Fibroblast of skin of right quadriceps (primary cell): ENCODE measurements around the gene FRRS1.
"Not testable (repeated sequence)": the region's sequence is repeated elsewhere in the genome, so short reads cannot be mapped to it uniquely, and the experiment has no call there.

Experiments used
- DNase-seq: peaks from one replicate; pipeline ENCODE4 v3.0.0-alpha.2; 2013

The FRRS1 gene

DNA sequence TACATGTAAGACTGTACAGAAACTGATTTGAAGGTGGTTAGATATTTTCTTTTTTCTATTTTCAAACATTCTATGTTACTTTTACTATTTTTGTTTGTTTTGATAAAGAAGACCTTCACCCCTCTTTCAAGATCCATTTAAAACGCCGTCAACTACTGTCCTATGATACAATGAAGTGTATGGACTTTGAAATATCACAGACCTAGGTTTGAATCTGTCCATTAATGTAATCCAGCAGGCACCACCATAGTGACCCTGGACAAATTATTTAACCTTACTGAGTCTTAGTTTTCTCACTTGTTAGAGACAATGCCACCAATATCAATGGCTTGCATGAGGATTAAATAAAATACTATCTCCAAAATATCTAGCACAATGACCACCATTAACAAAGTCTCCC, 2.0 kb downstream of the FRRS1 start:
- no peak for DNase-seq

DNA sequence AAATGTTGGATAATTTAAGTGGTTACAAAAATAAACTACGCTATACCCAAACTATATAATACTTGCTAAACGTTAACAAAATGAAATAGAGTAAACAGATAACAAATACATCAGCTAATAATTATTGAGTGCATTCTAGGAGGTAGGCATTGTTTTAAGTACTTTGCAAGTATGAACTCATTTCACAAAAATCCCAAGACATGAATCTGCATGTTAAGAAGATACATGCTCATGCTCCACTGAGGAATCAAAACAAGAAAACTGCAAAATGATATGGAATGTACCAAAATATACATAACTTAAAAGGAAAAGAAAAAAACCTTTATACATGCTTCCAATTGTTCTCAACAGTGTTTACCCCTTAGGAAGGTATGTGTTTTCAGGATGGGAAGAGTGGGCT, 2.5 kb downstream of the FRRS1 start:
- DNase-seq = no peak

DNA sequence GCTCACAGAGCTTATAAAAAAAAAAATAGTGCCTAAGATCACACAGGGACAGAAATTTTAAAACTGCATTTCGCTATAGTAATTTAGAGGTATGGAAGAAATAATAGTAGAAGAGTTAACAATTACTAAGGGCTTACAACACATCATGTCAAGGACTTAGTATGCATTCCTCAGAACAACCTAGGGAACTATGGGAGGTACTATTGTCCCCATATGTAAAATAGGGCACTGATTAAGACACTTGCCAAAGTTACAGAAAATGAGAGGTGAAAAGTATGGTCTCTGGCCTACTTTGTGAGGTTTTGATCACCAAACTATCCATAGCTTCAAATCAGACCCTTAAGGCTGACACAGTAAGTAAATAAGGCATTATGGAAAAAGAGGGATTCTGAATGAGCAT, 4.7 kb downstream of the FRRS1 start:
- no peak for DNase-seq

GRCh38 chr1:99759518-99760160, 6.8 kb downstream of the FRRS1 start:
- DNase-seq = no peak

DNA sequence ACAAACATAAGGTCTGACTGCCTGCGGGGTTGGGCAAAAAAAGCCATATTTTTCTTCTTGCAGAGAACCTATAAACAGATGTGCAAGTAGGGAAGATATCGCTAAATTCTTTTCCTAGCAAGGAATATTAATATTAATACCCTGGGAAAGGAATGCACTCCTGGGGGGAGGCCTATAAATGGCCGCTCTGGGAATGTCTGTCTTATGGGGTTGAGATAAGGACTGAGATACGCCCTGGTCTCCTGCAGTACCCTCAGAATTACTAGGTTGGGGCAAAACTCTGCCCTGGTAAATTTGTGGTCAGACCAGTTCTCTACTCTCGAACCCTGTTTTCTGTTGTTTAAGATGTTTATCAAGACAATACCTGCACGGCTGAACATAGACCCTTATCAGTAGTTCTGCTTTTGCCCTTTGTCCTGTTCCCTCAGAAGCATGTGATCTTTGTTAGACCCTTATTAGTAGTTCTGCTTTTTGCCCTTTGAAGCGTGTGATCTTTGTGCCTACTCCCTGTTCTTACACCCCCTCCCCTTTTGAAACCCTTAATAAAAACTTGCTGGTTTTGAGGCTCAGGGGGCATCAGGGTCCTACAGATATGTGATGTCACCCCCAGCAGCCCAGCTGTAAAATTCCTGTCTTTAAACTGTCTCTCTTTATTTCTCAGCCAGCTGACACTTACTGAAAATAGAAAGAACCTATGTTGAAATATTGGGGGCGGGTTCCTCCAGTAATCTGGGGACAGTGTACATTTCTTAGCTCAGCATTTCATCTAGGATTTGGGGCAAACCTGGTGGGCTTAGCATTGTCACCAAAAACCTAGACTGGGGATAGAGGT, 7.5 kb downstream of the FRRS1 start:
- DNase-seq = not testable (repeated sequence)

DNA sequence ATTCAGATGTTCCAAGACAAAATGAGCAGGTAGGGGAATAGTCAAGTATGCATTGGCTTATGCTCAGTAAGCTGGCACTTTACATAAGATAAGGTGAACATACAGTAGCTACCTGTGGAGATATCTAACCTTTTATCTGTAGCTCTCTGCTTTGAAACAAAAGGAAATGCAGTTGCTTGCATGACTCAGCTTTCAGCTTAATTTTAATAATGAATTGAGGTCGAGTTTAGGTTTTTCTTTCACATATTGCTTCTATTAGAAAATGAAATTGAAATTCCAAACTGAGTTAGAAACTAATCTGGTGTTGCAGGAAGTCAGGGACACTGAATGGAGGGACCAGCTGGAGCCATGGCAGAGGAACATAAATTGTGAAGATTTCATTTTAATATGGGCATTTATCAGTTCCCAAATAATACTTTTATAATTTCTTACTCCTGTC, 8.3 kb downstream of the FRRS1 start:
- DNase-seq = no peak

DNA sequence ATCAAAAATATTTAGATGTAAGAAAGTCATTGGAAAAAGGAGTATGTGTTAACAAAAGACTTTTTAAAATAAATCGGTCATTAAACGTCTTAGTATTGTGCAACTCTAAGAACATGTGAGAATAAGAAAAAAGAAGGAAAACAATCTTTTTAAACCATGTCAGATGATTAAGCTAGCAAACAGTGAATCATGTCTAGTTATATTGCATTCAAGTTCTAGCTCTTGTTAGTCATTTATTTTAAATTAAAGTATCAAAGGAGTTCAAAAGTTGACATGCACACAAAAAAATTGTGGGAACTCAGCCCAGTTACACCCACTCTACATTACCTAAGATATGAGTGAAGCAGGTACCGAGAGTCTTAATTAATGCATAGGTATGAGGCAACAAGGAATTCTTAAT, 9.8 kb downstream of the FRRS1 start:
- peak; percentile 19 for DNase-seq

- DNase-seq = no peak
Measured at GRCh38 chr1:99755664-99756063, 10.8 kb downstream of the FRRS1 start.

GRCh38 chr1:99754697-99755096, 11.7 kb downstream of the FRRS1 start:
- DNase-seq = no peak

- DNase-seq = no peak
Measured at GRCh38 chr1:99754055-99754626, 12.3 kb downstream of the FRRS1 start.

- no peak for DNase-seq
Measured at GRCh38 chr1:99751877-99752504, 14.4 kb downstream of the FRRS1 start.

GRCh38 chr1:99749504-99750347, 16.7 kb downstream of the FRRS1 start:
- DNase-seq = no peak

- no peak for DNase-seq
Measured at GRCh38 chr1:99748419-99748818, 18.0 kb downstream of the FRRS1 start.

DNA sequence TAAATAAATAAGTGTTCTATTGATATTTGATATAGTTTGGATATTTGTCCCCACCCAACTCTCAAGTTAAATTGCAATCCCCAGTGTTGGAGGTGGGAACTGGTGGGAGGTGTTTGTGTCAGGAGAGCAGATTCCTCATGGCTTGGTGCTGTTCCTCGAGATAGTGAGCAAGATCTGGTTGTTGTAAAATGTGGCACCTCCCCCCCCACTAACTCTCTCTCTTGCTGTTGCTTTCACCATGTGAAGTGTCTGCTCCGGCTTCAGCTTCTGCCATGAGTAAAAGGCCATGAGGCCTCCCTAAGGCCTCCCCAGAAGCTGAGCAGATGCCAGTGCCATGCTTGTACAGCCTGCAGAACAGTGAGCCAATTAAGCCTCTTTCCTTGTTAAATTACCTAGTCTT, 20.8 kb downstream of the FRRS1 start:
- no peak for DNase-seq

DNA sequence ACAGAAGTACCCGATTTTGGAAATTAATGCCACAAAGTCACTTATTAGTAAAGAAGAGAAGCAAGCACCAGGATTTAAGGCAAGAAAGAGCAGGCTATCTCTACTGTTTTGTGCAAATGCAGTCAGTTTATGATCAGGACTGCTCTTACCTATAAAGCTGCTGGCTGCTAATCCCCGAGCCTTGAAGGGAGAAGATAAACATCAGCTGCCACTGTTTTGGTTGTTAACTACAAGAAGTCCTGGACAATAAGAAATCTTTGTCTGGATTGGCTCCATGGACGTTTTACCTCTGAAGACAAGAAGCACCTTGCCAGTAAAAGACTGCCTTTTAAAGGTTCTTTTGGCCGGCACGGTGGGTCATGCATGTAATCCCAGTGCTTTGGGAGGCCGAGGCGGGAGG, 21.4 kb downstream of the FRRS1 start:
- no peak for DNase-seq

DNA sequence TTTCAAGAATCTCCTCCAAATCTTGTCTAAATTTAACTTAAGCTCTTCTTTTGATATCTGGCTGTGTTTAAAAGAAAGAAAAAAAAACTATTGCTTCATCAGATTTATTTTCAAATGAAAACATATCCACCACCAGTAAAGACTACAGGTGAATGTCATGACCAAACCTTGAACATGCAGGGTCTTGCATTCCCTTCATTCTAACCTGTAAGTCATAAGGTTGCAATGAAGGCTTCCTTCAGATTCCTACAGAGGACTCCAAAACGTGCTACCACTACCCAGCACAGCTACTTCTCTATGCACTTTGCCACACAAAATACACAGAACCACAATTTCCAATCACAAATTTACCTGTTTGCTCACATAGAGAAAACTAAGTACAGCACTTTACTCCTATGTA, 26.3 kb downstream of the FRRS1 start:
- no peak for DNase-seq

GRCh38 chr1:99738858-99739465, 27.5 kb downstream of the FRRS1 start:
- no peak for DNase-seq

- peak; percentile 63 for DNase-seq
Measured at GRCh38 chr1:99737016-99737415, 29.4 kb downstream of the FRRS1 start.

DNA sequence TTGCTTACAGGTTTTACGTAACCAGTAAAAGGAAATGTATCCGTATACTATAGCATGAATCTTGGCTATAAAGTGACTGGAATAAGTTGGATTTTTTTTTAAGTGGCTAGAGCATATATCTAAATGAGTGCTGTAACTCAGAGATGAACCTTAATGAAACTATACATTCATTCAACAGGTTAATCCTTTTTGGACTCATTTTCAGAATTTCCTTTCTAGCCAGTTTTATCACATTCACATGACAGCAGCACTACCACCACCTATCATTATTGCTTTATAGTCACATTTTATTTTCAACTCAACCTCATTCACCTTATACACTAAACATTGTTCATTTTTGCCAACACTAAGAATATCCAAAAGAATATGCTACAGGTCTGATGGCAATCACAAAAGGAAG, 30.6 kb downstream of the FRRS1 start:
- DNase-seq = no peak

DNA sequence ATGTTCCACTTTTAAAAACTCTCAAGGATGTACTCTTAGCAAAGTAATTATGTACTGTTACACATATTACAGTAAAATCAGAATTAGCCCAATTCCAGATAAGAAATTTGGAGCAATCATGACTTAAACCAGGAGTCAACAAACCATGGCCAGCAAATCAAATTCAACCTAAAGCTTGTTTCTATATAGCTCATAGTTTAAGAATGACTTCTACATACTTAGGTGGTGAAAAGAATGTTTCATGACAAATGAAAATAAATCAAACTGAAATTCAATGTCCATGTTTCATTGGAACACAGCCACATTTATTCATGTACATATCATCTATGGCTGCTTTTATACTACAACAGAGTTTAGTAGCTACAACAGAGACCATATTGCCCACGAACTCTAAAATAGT, 35.1 kb downstream of the FRRS1 start:
- peak; percentile 86 for DNase-seq

DNA sequence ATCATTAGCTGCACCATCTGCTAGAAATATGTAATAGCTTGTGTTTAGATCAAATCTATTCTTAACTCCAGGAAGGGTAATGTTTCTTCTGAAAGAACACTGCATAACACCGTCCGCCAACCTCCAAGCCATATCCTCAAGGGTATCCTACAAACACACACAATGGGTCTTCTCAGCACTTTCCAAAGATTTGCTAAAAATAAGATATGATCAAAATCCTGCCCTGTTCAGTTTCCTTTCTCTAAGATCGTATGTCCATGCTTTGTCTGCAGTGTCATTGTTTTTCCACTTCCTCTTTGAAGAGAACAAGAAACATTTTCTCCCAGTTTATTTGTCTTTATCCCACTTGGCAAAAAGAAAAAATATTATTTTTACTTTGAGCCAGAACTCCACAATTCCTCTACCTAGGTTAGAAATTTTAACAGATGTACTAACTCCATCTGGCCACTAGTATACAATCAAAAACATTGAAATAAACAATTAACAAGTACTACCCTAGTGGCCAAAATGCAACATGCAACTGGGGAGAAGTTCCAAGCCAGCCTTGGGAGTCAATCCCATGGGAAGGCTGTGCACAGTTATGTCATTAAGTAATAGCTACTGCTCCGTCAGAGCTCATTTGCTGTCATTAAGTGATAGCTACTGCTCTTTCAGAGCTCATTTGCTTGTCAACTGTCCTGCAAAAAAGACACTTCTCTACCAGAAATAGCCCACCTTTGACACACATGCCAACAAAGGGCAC, 37.8 kb downstream of the FRRS1 start:
- DNase-seq = peak; percentile 43
